ENCODE data around the gene CDH23.
"Not testable (repeated sequence)": the region's sequence is repeated elsewhere in the genome, so short reads cannot be mapped to it uniquely, and the experiment has no call there.

Gene CDH23

DNA sequence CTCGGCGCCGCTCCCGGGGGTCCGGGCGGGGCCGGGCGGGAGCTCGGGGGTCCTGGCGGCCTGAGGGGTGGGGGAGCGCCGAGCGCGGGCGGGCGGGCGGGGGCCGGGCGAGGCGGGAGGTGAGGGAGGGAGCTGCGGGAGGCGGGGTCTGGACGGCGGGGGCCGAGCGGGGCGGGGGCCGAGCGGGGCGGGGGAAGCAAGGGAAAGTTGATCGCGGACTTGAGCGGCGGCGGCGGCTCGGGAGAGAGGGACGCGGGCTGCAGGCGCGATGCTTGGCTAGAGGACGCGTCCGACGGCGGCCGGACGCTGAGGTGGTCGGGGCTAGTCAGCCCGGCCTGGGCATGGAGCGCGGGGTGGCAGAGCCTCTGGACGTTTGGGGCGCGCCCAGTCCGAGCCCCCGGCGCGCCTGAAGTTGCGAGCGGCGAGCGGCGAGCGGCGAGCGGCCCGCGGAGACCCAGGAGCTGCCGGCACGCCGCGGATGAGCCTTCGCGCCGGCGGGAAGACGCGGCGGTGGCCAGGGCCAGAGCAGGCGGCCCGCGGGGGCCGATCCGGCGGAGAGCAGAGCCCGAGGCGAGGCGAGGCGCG lies at the start of gene CDH23:
CDH23 (plus strand) TSS at position 210 of the 585 bp plus-strand sequence. CDS start 42,912 bp downstream, outside the sequence.
- peak; percentile 32 for DNase-seq

DNA sequence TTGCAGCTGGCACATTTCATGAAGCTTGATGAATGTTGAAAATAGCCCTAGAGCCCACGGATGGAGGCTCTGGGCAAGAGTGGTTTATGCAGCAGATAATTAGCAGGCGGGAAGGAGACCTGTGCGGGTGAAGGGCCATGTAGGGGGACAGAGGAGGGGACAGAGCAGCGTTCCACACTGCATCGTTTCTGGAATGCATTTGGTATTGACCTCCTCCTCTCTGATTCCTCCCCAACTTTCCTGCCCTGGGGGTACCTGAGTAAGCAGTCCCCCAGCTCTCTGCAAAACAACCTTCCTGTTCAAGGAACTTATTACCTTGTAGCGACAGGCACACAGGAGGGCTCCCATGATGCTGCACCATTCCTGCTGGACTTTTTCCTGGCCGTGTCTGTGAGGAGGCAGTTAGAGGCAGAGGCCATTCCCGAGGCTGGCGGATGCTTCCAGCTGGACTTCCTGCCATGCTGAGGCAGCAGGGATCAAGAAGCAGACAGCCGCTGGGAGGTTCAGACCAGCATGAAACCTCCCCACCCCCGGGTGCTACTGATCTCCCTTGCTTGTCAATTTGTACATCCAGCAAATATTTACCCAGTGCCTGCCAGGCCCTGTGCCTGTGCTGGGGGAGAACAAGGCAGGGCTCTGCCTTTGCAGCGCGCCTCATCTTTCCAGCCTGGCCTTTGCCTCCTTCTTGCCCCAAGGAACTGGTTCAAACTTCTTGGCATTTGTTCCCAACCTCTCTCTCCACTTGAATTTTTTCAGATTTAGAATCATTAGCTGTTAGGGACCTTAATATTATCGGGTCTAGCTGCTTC lies 48.9 kb upstream of the CDH23 start:
- DNase-seq, result no peak

GRCh38 chr10:71348850-71349249 lies 47.9 kb upstream of the CDH23 start:
- DNase-seq, result no peak

DNA sequence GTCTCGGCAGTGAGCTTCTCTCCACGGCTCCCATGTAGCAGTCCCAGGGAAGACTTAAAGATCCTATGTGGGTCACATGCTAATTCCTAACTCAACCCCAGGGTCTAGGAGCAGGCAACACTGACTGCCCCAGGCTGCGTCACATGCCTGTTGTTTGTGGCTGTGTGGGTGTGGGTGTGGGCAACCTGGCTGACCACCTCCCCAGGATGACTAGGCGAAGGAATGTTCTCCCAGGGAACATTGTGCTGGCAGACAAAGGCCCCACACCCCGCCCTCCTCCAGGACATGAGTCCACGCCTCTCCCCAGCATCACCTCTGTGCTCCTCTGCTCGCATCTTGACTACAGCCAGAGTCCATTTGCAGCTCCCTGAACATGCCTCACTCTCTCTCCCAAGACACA lies 47.3 kb upstream of the CDH23 start:
- DNase-seq, result no peak

GRCh38 chr10:71351087-71351486 lies 45.6 kb upstream of the CDH23 start:
- no peak for DNase-seq

DNA sequence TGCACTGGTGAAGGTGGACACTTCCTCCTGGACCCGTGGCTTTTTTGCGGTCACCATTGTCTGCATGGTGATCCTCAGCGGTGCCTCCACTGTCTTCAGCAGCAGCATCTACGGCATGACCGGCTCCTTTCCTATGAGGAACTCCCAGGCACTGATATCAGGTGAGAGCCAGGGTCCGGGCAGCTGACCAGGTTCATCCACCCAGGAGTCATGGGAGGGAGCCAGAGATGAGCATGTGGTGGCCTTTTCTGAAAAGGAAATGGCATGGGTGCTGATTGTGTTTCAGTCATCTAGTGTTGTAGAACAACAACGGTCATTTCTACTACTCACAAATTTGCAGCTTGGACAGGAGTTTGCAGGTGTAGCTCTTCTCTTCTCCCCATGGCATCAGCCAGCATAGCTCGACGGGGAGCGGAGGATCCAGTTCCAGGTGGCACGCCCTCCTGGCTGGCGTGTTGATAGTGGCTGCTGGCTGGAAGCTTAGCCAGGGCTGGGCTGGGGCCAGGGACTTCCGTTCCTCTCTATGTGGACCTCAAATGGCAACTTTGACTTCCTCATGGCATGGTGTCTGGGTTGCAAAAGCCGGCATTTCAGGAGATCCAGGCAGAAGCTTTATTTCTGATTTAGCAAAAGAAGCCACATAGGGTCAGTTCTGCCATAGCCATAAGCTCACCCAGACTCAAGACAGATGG lies 44.9 kb upstream of the CDH23 start:
- DNase-seq, result no peak

DNA sequence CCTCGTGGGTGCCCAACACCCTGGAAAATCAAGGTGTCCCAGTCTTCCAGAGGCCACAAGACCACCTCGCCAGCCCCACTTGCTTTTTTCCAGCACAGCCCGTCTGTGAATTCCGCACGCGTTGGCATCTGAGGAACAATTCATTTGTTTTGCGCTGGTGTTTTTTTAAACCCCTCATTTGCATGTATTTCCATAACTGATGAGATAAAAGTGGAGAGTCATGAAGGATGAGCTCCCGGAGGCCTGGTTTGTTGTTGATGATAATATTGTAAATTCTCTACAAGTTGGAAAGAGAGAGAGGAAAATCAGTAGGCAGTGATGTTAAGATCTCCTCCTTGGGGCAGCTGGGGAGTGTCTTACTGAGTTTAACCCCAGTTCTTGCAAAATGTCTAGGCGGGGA lies 43.1 kb upstream of the CDH23 start:
- DNase-seq, result no peak

GRCh38 chr10:71354776-71355175 lies 41.9 kb upstream of the CDH23 start:
- DNase-seq, result no peak

DNA sequence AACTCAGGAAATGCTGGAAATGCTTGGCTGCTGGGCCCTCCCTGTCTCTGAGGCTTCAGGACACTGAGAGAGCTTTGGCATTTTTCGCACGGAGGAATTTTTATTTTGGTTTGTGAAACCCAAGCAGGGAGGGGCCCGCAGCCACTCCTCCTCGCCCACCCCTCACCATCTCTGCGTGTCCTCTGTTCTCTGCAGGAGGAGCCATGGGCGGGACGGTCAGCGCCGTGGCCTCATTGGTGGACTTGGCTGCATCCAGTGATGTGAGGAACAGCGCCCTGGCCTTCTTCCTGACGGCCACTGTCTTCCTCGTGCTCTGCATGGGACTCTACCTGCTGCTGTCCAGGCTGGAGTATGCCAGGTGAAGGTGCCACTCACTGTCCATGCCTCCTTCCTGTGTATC lies 40.8 kb upstream of the CDH23 start:
- DNase-seq, result no peak

- no peak for DNase-seq
These were observed 38.9 kb upstream of the CDH23 start for GRCh38 chr10:71357792-71358265.

DNA sequence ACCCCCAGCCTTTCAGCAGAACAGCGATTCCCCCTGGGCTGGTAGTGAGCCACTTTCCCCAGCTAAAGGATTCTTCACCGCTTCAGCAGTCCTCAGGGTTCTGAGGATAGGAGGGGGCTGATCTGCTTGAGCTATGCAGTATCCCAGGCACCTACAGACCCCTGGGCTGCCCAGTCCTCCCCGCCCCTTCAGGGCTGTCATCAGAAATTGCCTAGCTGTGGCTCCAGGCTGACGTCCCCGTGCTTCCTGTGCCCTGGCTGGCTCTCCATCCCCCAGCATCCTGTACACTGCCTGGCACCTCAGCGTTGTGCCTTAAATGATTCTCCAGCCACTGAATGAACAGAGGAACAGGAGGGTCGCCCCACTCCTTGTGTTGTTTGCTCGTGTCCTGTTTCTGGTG lies 38.4 kb upstream of the CDH23 start:
- DNase-seq, result no peak

DNA sequence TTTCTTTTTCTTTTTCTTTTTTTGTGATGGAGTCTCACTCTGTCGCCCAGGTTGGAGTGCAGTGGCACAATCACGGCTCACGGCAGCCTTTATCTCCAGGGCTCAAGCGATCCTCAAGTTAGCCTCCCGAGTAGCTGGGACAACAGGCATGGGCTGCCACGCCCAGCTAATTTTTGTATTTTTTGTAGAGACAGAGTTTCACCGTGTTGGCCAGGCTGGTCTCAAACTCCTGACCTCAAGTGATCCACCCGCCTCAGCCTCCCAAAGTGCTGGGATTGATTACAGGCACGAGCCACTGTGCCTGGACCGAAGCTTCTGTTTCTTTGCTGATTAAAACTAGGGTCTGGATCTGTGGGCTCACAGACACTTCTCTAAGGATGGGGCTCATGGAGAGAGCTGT lies 37.8 kb upstream of the CDH23 start:
- not testable (repeated sequence) for DNase-seq

- DNase-seq, result no peak
These were observed 37.2 kb upstream of the CDH23 start for GRCh38 chr10:71359364-71360046.

DNA sequence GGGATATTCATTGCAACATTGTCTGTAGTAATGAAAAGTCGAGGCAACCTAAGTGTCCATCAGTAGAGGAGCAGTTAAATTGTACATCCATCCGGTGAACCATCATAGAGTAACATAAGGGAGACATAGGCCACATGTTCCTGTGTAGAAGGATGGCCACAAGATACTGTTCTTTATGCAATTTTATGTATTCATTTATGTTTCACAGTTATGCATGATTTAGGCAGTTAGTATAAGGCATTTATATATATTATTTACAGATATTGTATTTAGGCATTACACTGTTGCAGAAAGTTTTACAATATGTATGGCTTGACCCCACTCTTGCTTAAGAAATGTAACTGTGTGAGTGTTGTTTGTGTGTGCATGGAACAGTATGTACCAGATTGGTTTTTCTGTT lies 36.0 kb upstream of the CDH23 start:
- DNase-seq, result no peak

DNA sequence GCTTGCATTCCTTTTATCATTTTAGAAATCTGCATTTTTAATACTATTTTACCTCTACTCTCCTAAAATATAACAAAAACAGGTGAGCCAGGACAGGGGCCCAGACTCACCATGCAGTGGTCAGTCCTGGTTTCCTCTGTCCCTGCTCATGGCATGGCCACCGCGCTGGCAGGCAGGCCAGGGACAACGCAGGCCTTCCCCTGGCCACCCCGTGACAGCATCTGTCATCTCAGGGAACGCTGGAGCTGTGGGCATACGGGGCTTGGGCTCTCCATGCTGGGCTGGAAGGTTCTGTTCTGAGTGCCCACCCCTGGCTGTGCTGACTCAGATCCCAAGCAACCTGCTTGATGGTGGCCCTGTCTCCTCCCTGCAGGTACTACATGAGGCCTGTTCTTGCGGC lies 35.1 kb upstream of the CDH23 start:
- no peak for DNase-seq

DNA sequence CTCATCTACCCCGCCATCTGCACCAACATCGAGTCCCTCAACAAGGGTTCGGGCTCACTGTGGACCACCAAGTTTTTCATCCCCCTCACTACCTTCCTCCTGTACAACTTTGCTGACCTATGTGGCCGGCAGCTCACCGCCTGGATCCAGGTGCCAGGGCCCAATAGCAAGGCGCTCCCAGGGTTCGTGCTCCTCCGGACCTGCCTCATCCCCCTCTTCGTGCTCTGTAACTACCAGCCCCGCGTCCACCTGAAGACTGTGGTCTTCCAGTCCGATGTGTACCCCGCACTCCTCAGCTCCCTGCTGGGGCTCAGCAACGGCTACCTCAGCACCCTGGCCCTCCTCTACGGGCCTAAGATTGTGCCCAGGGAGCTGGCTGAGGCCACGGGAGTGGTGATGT lies 34.6 kb upstream of the CDH23 start:
- DNase-seq, result no peak

- no peak for DNase-seq
These were observed 32.8 kb upstream of the CDH23 start for GRCh38 chr10:71363936-71364335.

GRCh38 chr10:71365366-71365765 lies 31.4 kb upstream of the CDH23 start:
- no peak for DNase-seq

GRCh38 chr10:71366690-71367089 lies 30.0 kb upstream of the CDH23 start:
- no peak for DNase-seq

GRCh38 chr10:71367271-71367670 lies 29.4 kb upstream of the CDH23 start:
- DNase-seq, result no peak

DNA sequence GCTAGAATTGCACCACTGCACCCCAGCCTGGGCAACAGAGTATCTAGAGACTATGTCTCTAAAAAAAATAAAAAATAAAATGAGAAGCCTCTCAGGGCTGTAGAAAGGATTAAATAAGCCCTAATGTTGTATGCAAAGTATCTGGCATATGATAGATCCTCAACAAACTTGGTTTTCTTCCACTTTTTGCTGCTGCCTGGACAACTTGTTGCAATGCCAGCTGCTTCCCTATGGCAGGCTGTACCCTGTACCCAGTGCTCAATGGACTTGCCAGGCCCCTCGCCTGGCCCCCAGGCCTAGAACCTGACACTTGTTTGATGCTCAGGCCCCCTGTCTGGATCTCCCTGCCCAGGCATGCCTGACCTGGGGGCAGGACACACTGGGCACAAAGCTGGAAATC lies 28.5 kb upstream of the CDH23 start:
- no peak for DNase-seq

DNA sequence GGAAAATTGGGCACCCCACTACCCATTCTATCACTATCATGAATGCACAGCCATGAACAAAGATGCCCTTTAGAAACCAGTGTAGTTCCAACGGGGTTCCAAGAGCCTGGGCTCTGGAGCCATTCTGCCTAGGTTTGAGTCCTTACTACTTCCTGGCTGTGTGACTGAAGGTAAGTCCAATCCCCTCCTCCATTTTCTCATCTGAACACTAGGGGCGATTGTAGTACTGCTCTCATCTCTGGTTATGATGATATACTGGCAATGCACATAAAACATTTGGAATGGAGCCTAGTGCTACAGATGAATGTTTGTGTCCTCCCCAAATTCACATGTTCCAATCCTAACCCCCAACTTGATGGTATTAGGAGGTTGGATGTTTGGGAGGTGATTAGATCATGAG lies 28.1 kb upstream of the CDH23 start:
- DNase-seq, result no peak

GRCh38 chr10:71369602-71370001 lies 27.1 kb upstream of the CDH23 start:
- DNase-seq, result no peak

Data from stimulated activated CD4-positive, alpha-beta T cell treated with anti-CD3 and anti-CD28 coated beads, Interleukin-12 subunit alpha, Interleukin-12 subunit beta, amount 100 ng/mL, for 4 hours (primary cell).